CD4-positive, alpha-beta T cell treated with Interferon alpha-2 for 1 hour (primary cell): Measurements from ENCODE around the gene RSPO4.
A peak's percentile ranks its signal among the peaks of the same experiment; 100 is the strongest.

Source experiments
- DNase-seq, 2 donors: peaks; one replicate each; pipeline ENCODE4 v3.0.0-alpha.2; 2020 to 2022

Gene RSPO4

GRCh38 chr20:940926-941325 is 61.2 kb downstream of the RSPO4 start:
- no peak for DNase-seq

GRCh38 chr20:939606-940005 is 62.5 kb downstream of the RSPO4 start:
- no peak for DNase-seq

- no peak for DNase-seq
Observed at GRCh38 chr20:934186-934840, 67.8 kb downstream of the RSPO4 start.

- no peak for DNase-seq
Observed at GRCh38 chr20:933029-933428, 69.1 kb downstream of the RSPO4 start.

GRCh38 chr20:931401-931800 is 70.7 kb downstream of the RSPO4 start:
- no peak for DNase-seq

- DNase-seq, result no peak
Observed at GRCh38 chr20:926670-927069, 75.4 kb downstream of the RSPO4 start.

GRCh38 chr20:925516-925915 is 76.6 kb downstream of the RSPO4 start:
- no peak for DNase-seq

- DNase-seq, result no peak
Observed at GRCh38 chr20:924639-925038, 77.5 kb downstream of the RSPO4 start.

- no peak for DNase-seq
Observed at GRCh38 chr20:922781-923180, 79.3 kb downstream of the RSPO4 start.

- no peak for DNase-seq
Observed at GRCh38 chr20:921068-921467, 81.0 kb downstream of the RSPO4 start.

GRCh38 chr20:920311-920710 is 81.8 kb downstream of the RSPO4 start:
- DNase-seq, result no peak

GRCh38 chr20:919491-919916 is 82.6 kb downstream of the RSPO4 start:
- no peak for DNase-seq

GRCh38 chr20:917416-917815 is 84.7 kb downstream of the RSPO4 start:
- no peak for DNase-seq

- DNase-seq, result no peak
Observed at GRCh38 chr20:916825-917224, 85.3 kb downstream of the RSPO4 start.

- DNase-seq, result no peak
Observed at GRCh38 chr20:916125-916799, 85.8 kb downstream of the RSPO4 start, which contains the start of gene ANGPT4. Gene ANGPT4, minus strand, starts transcription at chr20:916334. Its CDS starts 120 bp downstream, at chr20:916214.

- no peak for DNase-seq
Observed at GRCh38 chr20:914727-915498, 87.2 kb downstream of the RSPO4 start.

- no peak for DNase-seq
Observed at GRCh38 chr20:913306-913849, 88.7 kb downstream of the RSPO4 start.

- DNase-seq, result peak in 1 of 2 donors; percentile 14
Observed at GRCh38 chr20:911882-912600, 90.1 kb downstream of the RSPO4 start.

- DNase-seq, result no peak
Observed at GRCh38 chr20:910870-911770, 91.0 kb downstream of the RSPO4 start.

GRCh38 chr20:910132-910869 is 91.8 kb downstream of the RSPO4 start:
- no peak for DNase-seq

GRCh38 chr20:909641-910040 is 92.5 kb downstream of the RSPO4 start:
- no peak for DNase-seq
